Activated B cell treated with CpG ODN at 0.5 μM for 24 hours (primary cell): Measurements from ENCODE around the gene MGAT1. TPM values are rescaled to one million over a fixed set of nuclear protein-coding genes. Genes with fewer than 3 reads are reported as not detected.
"Not testable (repeated sequence)": the region's sequence is repeated elsewhere in the genome, so short reads cannot be mapped to it uniquely, and the experiment has no call there.

Experiments used
- ATAC-seq: fragments of 200-7000 bp; cut with Tn5 transposase; one replicate; pipeline ENCODE4 v1.10.0; 2021; ENCODE audit warnings: low read depth, mild to moderate bottlenecking, moderate library complexity
- CTCF ChIA-PET: fragments of 350-600 bp; sonication (Branson Sonifier 250); formaldehyde crosslinking; loops from one replicate; lab custom pipeline; 2021; ENCODE audit warnings: antibody characterized with exemption; lab: Charles Lee
- POLR2A ChIA-PET: fragments of 350-600 bp; sonication (Branson Sonifier 250); formaldehyde crosslinking; loops from one replicate; lab custom pipeline; 2021; ENCODE audit warnings: antibody characterized with exemption; lab: Charles Lee
- DNase-seq: peaks from one replicate; pipeline ENCODE4 v3.0.0; 2022
- H3K27ac Mint-ChIP-seq: one replicate; pipeline ENCODE4 v1.8.0; 2020; ENCODE audit warnings: mixed read lengths
- H3K27me3 Mint-ChIP-seq: one replicate; pipeline ENCODE4 v1.8.0; 2021; ENCODE audit warnings: mixed read lengths
- H3K36me3 Mint-ChIP-seq: one replicate; pipeline ENCODE4 v1.8.0; 2021; ENCODE audit warnings: low read depth, mixed read lengths
- H3K4me1 Mint-ChIP-seq: one replicate; pipeline ENCODE4 v1.8.0; 2021; ENCODE audit warnings: mixed read lengths
- H3K4me3 Mint-ChIP-seq: one replicate; pipeline ENCODE4 v1.8.0; 2020; ENCODE audit warnings: mild to moderate bottlenecking, mixed read lengths
- H3K9me3 Mint-ChIP-seq: one replicate; pipeline ENCODE4 v1.8.0; 2020; ENCODE audit warnings: mixed read lengths
- intact Hi-C: fragments of 100-400 bp; cut with micrococcal nuclease; formaldehyde crosslinking; loops from one replicate; pipeline ENCODE4 v1.15.1; 2024
- total RNA-seq: library from RNA; stranded (reverse); gene quantifications from 2 replicates; pipeline ENCODE4 v1.2.3, GENCODE V29; 2022
- TF ChIP-seq, protein P1 (sequence below): fragments of 200-600 bp; IDR thresholded peaks from one replicate; pipeline ENCODE4 v1.8.0; 2022; ENCODE audit warnings: antibody characterized with exemption, mild to moderate bottlenecking

Gene MGAT1
- total RNA-seq, 1 donor from 2014 or later = 74.5 TPM

DNA sequence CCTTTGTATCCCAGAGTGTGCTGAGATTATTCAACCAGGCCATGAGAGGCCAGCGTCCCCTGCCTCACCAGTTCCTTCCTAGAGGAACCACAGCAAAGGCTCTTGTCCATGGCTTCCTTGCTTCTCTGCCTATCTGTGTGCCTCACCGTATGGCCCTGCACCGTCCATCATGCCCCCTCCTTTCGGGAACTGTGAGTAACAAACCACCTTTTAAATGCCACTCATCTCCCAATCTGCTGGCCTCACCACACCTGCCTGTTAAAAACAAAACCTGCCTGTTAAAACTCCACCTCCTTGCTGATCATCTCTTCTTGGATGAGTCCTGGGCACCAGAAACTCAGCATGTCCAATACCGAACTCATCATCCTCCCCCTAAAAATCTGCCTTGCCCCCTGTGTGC lies 58.4 kb downstream of the MGAT1 start:
- Mint-ChIP-seq H3K4me3 (no peak overlapping the region), H3K27me3 (peaks cover 6% of the 10 kb centered on the region), H3K27ac (no peak overlapping the region), H3K36me3 (no peaks in the 10 kb centered on the region), H3K9me3 (no peaks in the 10 kb centered on the region), H3K4me1 (no peaks in the 10 kb centered on the region)
- intact Hi-C loops = no loop called here
- ChIA-PET POLR2A (no interaction called here), CTCF (no interaction called here)
- DNase-seq = no peak
- TF ChIP-seq, protein P1, sequence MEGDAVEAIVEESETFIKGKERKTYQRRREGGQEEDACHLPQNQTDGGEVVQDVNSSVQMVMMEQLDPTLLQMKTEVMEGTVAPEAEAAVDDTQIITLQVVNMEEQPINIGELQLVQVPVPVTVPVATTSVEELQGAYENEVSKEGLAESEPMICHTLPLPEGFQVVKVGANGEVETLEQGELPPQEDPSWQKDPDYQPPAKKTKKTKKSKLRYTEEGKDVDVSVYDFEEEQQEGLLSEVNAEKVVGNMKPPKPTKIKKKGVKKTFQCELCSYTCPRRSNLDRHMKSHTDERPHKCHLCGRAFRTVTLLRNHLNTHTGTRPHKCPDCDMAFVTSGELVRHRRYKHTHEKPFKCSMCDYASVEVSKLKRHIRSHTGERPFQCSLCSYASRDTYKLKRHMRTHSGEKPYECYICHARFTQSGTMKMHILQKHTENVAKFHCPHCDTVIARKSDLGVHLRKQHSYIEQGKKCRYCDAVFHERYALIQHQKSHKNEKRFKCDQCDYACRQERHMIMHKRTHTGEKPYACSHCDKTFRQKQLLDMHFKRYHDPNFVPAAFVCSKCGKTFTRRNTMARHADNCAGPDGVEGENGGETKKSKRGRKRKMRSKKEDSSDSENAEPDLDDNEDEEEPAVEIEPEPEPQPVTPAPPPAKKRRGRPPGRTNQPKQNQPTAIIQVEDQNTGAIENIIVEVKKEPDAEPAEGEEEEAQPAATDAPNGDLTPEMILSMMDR = no peak
- no peak for ATAC-seq

DNA sequence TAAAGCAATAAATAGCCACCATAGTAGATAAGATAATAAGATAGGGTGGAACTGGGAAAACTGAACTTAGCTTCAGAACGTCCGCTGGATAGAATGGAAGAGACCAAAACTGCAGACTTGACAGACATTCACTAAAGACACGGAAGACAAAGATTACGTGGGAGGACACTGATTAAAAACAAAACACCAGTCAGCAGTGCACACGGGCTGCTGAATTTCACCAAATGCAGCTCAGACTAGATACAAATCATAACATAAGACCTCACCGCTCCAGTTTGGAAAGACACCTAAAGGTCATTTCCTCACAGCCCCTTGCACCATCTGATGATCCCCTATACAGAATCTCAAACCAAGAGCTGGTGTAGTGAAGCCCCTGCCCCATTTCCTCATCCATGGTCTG lies 59.9 kb downstream of the MGAT1 start:
- no peaks in the 10 kb centered on the region for H3K36me3 Mint-ChIP-seq
- DNase-seq = no peak
- H3K9me3 Mint-ChIP-seq = no peaks in the 10 kb centered on the region
- CTCF ChIA-PET = no interaction called here
- ATAC-seq = no peak
- intact Hi-C loops = no loop called here
- TF ChIP-seq, protein P1 = no peak
- POLR2A ChIA-PET = no interaction called here
- H3K4me3 Mint-ChIP-seq = no peak overlapping the region
- no peak overlapping the region for H3K27ac Mint-ChIP-seq
- no peaks in the 10 kb centered on the region for H3K4me1 Mint-ChIP-seq
- peaks cover 13% of the 10 kb centered on the region for H3K27me3 Mint-ChIP-seq

DNA sequence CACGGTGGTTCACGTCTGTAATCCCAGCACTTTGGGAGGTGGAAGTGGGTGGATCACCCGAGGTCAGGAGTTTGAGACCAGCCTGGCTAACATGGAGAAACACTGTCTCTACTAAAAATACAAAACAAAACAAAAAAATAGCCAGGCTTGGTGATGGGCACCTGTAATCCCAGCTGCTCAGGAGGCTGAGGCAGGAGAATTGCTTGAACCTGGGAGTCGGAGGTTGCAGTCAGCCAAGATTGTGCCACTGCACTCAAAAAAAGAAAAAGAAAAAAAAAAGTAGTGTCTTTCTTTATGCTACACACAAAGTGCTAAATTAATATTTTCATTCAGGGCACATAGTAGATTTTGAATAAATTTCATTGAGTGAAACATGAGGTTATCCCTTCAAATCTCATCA lies 61.7 kb downstream of the MGAT1 start:
- H3K4me1 Mint-ChIP-seq, CTCF ChIA-PET, H3K27ac Mint-ChIP-seq: not testable (repeated sequence)

DNA sequence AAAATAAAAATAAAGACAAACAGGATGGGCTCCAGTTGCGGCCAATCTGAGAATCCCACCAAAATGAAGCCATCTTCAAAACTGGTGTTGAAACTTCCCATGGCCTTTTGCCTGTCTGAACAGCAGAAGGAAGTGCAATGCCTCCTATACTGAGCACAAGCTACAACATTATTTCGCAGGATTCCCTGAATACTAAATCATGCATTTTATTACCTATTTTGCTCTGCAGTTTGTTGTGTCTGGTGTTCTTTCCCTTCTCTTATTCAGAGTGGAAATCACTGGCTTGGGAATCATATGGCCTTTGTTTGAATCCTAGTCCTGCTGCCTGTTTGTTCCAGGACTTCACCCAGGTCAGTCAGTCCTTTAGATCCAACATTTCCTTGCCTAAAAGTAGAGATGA lies 62.6 kb downstream of the MGAT1 start, which contains the start of gene OR2Y1:
OR2Y1 (minus strand) TSS at position 101 of the 400 bp plus-strand sequence; CDS start at position 101, 0 bp downstream.
- no peak within 1 kb of the TSS for H3K4me3 Mint-ChIP-seq
- H3K36me3 Mint-ChIP-seq = no peaks in the 10 kb centered on the region
- no peak for DNase-seq
- ChIA-PET CTCF (no interaction called here), POLR2A (no interaction called here)
- intact Hi-C loops = no loop called here
- no peak for ATAC-seq
- no peaks in the 10 kb centered on the region for H3K4me1 Mint-ChIP-seq
- no peaks in the 10 kb centered on the region for H3K9me3 Mint-ChIP-seq
- peaks cover 16% of the 10 kb centered on the region for H3K27me3 Mint-ChIP-seq
- TF ChIP-seq, protein P1 = no peak
- H3K27ac Mint-ChIP-seq = no peak within 1 kb of the TSS

More for the DNA sequence above, 61.7 kb downstream of the MGAT1 start:
- ATAC-seq, H3K9me3 Mint-ChIP-seq, H3K4me3 Mint-ChIP-seq, H3K36me3 Mint-ChIP-seq, POLR2A ChIA-PET, intact Hi-C loops, DNase-seq: not testable (repeated sequence)
- H3K27me3 Mint-ChIP-seq = peaks cover 14% of the 10 kb centered on the region

DNA sequence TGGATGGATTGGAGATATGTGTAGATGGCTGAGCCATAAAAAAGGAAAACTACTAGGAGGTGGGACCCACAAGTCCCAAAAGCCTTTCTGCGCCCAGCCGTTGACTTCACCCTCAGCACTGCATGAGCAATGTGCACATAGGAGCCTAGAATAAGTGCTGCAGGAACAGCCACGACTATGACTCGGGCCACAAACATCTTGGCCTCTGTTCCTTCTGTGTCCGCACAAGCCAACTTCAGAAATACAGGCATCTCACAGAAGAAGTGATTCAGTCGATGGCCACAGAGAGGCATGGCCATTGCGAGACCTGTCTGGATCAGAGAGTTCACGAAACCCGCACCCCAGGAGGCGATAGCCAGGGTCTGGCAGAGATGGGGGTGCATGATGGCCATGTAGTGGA lies 63.3 kb downstream of the MGAT1 start:
- TF ChIP-seq, protein P1 = no peak
- ATAC-seq = no peak
- Mint-ChIP-seq H3K4me1 (no peaks in the 10 kb centered on the region), H3K4me3 (no peak overlapping the region), H3K9me3 (no peaks in the 10 kb centered on the region), H3K36me3 (no peaks in the 10 kb centered on the region), H3K27ac (no peak overlapping the region), H3K27me3 (peaks cover 16% of the 10 kb centered on the region)
- intact Hi-C loops = no loop called here
- POLR2A ChIA-PET = no interaction called here
- CTCF ChIA-PET = no interaction called here
- no peak for DNase-seq

DNA sequence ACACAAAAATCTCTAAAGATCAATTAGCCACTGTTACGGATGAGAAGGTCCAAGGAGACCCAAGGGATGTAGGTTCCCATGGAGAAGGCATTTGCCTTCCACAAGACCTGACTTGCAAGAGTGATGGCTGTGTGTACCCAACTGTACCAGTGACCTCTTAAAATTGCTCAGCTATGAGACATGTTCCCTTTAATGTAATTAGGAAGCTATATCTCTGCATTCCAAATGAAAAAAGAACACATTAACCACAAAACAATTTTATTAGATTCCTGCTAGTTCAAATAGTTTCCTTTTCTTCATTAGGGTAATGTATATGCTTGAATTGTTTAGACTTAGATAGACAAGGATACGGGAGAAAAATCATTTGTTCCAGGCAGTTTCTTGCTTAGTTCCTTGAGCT lies 66.1 kb downstream of the MGAT1 start:
- Mint-ChIP-seq H3K4me3 (no peak overlapping the region), H3K27ac (no peak overlapping the region), H3K27me3 (peaks cover 16% of the 10 kb centered on the region), H3K4me1 (no peaks in the 10 kb centered on the region), H3K36me3 (no peaks in the 10 kb centered on the region), H3K9me3 (no peaks in the 10 kb centered on the region)
- intact Hi-C loops = no loop called here
- POLR2A ChIA-PET = no interaction called here
- TF ChIP-seq, protein P1 = no peak
- DNase-seq (no peak), ATAC-seq (no peak)
- CTCF ChIA-PET = no interaction called here
